SK-MEL-5 (cell line): ENCODE results near the gene SUN1. TPM values are rescaled to one million over a fixed set of nuclear protein-coding genes. Genes with fewer than 3 reads are reported as not detected.
A peak's percentile ranks its signal among the peaks of the same experiment; 100 is the strongest.
"Not testable (repeated sequence)": the region's sequence is repeated elsewhere in the genome, so short reads cannot be mapped to it uniquely, and the experiment has no call there.

Source experiments
- DNase-seq: peaks from one replicate; pipeline ENCODE4 v3.0.0-alpha.2; 2016; ENCODE audit warnings: low read depth, low spot score
- in situ Hi-C: cut with HindIII; loops from 2 replicates; pipeline ENCODE4 v1.10.0; 2016; ENCODE audit warnings: low sequenced_read_pairs, high pct_unique_total_duplicates, low pct_unique_long_range_greater_than_20kb
- total RNA-seq: library from RNA; depleted of rRNA; stranded (reverse); fragments of >200 nt; shearing (Covaris generic); gene quantifications from 2 replicates; pipeline ENCODE4 v1.2.3, GENCODE V29; 2014

SUN1 gene
- total RNA-seq, 1 experiment from 2014 or later = 56.5 TPM

GRCh38 chr7:865921-866320, 33.6 kb downstream of the SUN1 start:
- in situ Hi-C loops = no loop called here
- DNase-seq = no peak

GRCh38 chr7:867001-867405, 34.7 kb downstream of the SUN1 start:
- in situ Hi-C loops = no loop called here
- peak; percentile 79 for DNase-seq

- no peak for DNase-seq
- in situ Hi-C loops = no loop called here
Observed at GRCh38 chr7:867406-868188, 35.3 kb downstream of the SUN1 start.

- DNase-seq = no peak
- in situ Hi-C loops = no loop called here
Observed at GRCh38 chr7:868189-868486, 35.9 kb downstream of the SUN1 start.

- DNase-seq = no peak
- in situ Hi-C loops = no loop called here
Observed at GRCh38 chr7:869348-869747, 37.1 kb downstream of the SUN1 start.

- no peak for DNase-seq
- in situ Hi-C loops = no loop called here
Observed at GRCh38 chr7:871900-872537, 39.7 kb downstream of the SUN1 start.

GRCh38 chr7:872685-873084, 40.4 kb downstream of the SUN1 start:
- DNase-seq, in situ Hi-C loops: not testable (repeated sequence)

- DNase-seq = peak; percentile 94
- in situ Hi-C loops = no loop called here
Observed at GRCh38 chr7:873367-874002, 41.2 kb downstream of the SUN1 start.

GRCh38 chr7:874031-874749, 41.9 kb downstream of the SUN1 start:
- DNase-seq = no peak
- in situ Hi-C loops = no loop called here

GRCh38 chr7:875051-875450, 42.8 kb downstream of the SUN1 start:
- in situ Hi-C loops = no loop called here
- no peak for DNase-seq

GRCh38 chr7:875476-876076, 43.3 kb downstream of the SUN1 start:
- in situ Hi-C loops = no loop called here
- no peak for DNase-seq

- in situ Hi-C loops = no loop called here
Observed at GRCh38 chr7:876077-876971, 44.0 kb downstream of the SUN1 start, which contains the start of gene GET4. Gene GET4 (plus strand): TSS chr7:876554. CDS start chr7:876646, 92 bp downstream.

GRCh38 chr7:876972-877311, 44.7 kb downstream of the SUN1 start:
- DNase-seq = peak; percentile 39

More at GRCh38 chr7:876077-876971, 44.0 kb downstream of the SUN1 start, which contains the start of gene GET4:
- peak; percentile 88 for DNase-seq

GRCh38 chr7:877312-878232, 45.3 kb downstream of the SUN1 start:
- in situ Hi-C loops = no loop called here
- no peak for DNase-seq

More at GRCh38 chr7:876972-877311, 44.7 kb downstream of the SUN1 start:
- in situ Hi-C loops = no loop called here

- in situ Hi-C loops = no loop called here
- no peak for DNase-seq
Observed at GRCh38 chr7:879093-879492, 46.8 kb downstream of the SUN1 start.

- in situ Hi-C loops = no loop called here
- DNase-seq = no peak
Observed at GRCh38 chr7:879706-880105, 47.4 kb downstream of the SUN1 start.
